LHCN-M2 (cell line): ENCODE results near the gene TUB. TPM values are rescaled to one million over a fixed set of nuclear protein-coding genes. Genes with fewer than 3 reads are reported as not detected.

Source experiments
- DNase-seq: peaks from one replicate; pipeline ENCODE4 v3.0.0-alpha.2; 2012; ENCODE audit warnings: low read depth
- polyA plus RNA-seq: library from polyadenylated mRNA; unstranded; fragments of >200 nt; gene quantifications from one replicate; pipeline ENCODE4 v1.2.1, GENCODE V29; 2012; ENCODE audit warnings: missing spikeins
- total RNA-seq: library from RNA; depleted of rRNA; stranded (reverse); fragments of >200 nt; gene quantifications from 2 replicates; pipeline ENCODE4 v1.2.3, GENCODE V29; 2014; rRNA removed

The TUB gene
- total RNA-seq: 4.1 and 5.3 TPM in 2 replicates
- polyA plus RNA-seq: 5.1 TPM

DNA sequence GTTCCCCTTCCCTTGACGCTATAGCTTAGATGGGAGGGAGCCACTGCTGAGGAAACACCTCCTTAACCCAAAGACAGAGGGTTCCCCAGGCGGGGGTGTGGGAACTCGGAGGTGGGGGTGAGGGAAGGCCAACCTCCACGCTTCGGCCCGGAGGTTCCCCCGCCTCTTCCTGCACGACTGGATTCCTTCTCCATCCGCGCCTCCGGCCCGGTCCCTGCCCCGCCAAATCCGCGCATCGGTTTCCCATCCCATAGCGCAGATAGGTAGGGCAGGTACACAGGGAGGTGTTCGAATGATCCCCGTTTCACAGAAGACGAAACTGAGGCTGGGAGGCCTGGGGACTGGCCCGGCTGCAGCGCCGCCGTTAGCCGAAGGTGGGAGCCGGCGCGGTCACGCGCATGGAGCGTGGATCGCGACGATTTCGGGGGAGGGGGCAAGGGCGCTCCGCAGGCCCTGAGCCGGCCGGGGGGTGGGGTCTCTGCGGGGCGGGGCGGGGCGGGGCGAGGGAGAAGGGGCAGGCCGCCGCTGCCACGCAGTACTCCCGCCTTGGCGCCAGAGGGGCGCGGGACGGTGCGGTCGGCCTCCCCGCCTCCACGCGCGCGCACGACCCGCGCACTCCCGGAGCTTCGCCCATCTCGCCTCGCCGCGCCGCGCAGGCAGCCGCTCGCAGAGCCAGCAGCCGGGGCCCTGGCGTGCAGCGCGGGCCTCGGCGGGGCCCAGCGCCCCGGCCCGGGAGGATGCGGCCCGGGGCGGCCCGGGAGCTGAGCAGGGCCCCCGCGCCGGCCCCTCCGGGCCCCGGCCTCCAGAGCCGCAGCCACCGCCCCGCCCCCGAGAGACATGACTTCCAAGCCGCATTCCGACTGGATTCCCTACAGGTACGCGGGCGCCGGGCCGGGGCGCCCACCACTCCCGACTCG lies at the start of gene TUB:
Gene TUB, plus strand, starts transcription at position 538 of the 917 bp plus-strand sequence. Its CDS starts 300 bp downstream, at position 838.
- no peak for DNase-seq

DNA sequence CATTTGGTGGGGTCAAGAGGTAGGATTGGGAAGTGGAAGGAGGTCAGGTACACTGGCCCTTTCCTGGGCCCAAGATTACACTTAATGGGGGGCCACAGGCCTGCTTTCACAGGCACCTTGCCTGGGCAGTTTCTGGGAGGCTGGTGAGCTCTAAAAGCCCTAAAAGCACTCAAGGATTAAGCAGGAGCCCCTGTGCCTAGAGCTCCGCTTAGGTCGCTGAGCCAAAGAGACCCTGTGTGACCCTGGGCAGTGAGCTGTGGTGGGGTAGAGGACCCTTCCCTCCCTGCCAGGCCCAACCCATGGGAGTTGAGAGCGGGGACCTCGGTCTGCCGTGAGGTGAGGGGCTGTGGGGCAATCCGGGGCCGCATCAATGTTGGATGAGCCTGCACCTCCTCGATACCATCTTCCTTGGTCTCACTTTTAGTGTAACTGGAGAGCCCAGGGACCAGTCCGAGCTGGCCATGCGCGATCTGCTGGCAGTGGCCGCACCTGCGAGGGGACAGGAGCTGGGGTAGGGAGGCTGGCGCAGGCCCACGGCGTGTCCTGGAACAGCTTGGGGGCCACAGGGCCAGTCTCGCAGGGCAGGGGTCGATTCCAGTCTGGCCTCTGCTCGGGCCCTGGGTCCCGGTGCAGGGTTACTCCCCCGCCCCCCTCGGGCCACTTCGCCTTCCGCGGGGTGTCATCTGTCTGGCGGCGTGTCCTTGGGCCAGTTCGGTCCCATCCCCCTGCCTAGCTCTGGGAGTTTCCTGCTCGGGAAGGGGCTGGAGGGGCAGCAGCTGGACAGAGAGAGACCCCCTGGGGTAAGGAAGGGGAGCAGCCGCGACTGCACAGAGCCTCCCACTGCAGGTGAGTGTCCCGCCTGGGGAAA lies 49.5 kb upstream of the TUB start:
- no peak for DNase-seq

DNA sequence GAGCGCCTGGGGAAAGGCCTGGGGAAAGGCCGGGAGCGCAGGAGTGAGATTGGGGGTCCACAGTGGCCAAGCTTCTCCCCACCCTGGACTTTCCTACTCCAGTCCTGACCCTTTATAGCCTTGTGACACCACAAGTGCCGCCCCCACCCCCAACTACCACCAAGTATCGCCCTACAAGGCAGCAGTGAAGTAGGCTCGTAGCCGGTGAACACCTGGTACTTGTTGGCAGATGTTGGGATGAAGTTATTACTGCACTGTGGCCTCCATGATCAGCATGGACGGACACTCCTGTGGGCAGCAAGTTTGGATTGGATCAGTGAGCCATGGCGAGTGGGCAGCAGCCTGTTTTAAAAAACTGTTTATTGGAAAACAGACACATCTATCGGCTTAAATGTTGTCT lies 48.9 kb upstream of the TUB start:
- DNase-seq: no peak

- no peak for DNase-seq
These were observed 48.3 kb upstream of the TUB start for GRCh38 chr11:8032576-8033304.

DNA sequence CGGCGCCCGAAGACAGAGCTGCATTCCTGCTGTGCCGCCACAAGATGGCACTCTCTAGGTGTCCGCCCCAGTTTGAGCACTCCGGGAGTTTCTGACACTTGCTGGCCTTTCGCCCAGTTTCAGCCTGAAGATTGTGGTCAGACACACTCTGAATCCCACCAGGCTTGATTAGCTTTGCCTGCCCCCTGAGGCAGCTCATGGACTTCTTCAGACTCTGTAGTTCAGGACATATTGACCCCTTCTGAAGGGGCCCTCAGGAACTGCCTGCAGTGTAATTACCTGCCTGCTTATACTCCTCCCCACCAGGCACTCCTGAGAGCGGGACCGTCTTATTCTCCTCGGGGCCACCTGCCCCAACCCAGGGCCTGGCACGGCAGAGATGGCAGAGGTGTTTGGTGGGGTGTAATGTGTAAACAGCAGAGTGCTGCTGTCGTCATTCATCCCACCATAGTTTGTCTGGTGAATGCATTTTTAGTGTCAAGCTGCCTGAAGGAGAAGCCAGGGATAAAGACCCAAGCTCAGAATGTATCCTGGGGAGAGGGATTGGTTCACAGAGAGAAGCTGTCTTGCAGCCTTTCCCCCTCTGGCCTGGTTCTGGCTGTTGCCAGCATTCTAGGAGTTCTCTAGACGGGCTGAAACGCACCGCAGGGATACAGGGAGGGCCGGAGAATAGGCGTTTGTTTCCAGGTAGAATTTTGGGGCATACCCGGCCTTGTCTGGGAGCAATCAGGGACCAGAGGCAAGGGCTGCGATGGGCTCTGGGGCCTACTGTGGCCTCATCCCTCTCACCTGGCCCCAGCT lies 47.5 kb upstream of the TUB start:
- peak; percentile 77 for DNase-seq

GRCh38 chr11:8034106-8034585 lies 46.9 kb upstream of the TUB start:
- no peak for DNase-seq

DNA sequence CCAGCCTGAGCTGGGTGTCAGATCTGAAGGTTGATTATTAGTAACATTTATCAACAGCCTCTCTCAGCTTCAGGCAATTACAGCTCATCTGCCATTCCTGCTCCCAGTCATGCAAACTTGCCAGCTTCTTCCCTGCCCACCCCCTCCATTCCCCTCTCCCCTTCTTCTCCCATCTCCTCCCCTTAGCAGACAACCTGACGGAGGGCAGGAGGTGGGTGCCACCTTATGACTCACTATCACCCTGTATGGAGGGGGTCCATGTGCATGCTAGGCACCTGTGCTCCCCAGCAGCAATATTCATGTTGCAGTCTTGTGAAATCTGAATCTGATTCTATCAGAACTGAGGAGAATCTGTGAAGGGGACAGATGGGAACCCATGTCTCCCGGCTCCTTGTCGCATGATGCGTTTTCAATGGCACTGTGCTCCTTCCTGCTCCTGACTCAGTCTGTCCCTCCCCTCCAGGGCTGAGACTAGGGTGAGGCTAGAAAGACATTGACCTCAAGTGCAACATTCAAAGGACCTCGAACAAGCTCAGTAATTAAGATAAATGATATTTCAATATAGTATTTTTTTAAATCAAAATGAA lies 46.3 kb upstream of the TUB start:
- no peak for DNase-seq

DNA sequence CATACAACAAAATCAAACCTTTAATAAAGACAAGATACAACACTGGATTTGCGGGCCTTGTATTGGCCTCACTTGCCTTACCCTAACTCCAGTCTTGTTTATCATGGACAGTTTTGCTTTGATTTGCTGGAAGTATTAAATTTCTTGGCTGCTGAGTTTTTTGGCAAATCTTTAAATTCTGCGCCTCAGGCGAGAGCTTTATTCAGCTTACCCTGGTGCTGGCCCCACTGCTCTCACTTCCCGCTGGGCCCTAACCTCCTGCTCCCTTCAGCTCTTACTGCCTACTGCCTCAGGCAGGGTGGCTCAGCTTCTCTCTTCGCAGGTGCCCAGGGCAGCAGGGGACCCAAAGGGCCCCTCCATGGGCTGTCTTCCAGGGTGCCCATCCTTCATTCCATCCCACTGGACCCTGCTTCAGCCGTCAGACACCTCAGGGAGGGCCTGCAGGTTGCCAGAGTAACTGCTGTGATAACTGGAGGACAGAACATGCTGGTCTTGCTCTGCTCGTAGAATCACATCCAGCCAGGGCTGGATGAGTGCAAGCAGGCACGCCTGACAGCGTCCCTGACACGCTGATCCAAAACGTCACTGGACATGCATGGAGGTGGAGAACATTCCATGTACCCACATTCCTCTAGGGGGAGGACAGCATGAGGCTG lies 45.7 kb upstream of the TUB start:
- no peak for DNase-seq

DNA sequence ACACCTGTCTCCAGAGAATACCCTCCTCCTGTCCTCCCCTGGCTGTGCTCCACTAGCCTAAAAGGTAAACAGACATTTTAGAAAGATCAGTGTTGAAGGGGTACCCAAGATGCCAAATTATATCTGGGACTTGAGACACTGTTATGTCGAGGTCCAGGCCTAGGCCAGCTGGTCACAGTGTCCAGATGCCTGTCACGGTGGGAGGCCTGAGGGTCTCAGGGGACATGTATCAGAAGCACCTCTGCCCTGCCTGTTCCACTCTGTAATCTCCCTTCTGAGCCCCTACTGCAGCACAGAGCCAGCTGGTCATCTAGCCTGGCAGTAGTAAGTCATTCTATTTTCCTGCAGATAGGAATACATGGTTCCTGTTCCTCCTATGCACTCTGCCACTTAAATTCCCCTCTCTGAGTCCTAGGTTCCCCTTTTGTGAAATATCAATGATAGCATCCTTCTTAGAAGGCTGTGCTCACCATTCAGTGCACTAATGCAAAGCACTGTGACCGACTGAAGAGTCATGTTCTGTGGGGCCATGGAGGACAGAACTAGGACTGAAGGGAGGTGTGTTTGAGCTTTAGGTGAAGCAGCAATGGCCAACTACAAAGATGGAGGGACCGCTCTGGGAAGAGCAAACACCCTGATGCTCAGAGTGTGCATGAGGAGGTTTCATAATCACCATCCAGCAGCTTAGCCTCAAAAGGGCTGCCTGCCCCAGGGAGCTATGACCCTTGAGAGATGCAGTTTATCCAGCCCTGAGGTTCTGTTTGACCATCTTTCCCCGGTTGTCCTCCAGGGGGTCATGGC lies 44.8 kb upstream of the TUB start:
- no peak for DNase-seq

DNA sequence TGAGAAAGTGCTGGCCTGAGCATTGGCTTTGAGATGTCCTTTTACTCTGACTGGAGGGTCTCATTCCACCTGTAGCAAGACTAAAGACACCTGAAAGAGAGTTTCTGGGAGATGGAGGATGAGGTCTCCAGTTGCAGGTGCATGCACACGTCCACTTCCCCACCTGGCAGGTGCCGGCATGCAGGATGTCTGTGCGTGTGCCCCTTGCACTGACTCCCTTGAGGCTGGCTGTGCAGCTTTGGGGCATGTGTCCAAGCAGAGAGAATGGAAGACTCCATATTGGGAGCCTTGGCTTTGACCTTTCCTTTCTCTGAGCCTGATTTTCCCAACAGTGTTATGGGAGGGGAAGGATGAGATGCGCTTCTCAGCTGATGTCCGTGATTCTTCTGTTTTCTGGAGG lies 44.0 kb upstream of the TUB start:
- no peak for DNase-seq

GRCh38 chr11:8038393-8038792 lies 42.6 kb upstream of the TUB start:
- DNase-seq: no peak

GRCh38 chr11:8038811-8039529 lies 42.0 kb upstream of the TUB start:
- no peak for DNase-seq

- no peak for DNase-seq
These were observed 41.3 kb upstream of the TUB start for GRCh38 chr11:8039530-8040260.

GRCh38 chr11:8040261-8040920 lies 40.6 kb upstream of the TUB start:
- peak; percentile 56 for DNase-seq

DNA sequence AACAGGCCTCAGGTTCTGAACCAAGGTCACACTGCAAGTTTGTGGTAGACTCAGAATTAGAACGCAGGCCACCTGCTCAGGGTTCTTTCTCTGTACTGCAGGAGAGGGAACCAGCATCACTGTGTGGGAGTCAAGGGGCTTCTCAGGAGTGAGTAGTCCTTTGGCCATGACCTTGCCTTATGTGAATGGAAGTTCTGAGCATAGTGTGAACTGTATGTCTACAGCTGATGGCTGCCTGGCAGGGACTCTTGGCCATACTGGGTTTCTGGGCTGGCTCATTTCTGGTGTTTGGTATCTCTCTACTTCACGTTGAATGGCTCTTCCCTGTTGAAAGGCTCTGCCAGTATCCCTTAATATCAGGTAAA lies 40.1 kb upstream of the TUB start:
- DNase-seq: no peak

DNA sequence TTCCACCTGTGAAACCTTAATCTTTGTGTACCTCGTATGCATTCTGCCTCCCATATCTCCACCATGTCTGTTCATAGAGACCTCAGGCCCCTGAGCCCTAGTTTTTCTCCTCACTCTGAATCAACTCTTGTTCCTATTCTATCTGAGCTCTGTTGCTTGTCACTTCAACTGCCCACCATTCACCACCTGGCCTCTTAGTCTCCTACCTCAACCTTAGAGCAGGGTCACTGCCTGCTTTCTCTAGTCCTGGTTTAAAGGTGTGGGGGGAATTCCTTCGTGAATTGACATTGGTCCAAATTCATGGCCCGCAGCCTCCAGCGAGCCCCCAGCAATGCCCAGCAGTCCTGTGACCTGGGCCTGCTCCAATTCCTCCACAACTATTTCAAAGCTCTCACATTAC lies 39.4 kb upstream of the TUB start:
- DNase-seq: no peak

GRCh38 chr11:8043756-8044155 lies 37.3 kb upstream of the TUB start:
- no peak for DNase-seq
